Right lobe of liver (tissue), 6 donors: ENCODE data around the gene GPC6. TPM values are rescaled to one million over a fixed set of nuclear protein-coding genes. Genes with fewer than 3 reads are reported as not detected.

Experiments used
- ATAC-seq, 4 donors: fragments of 200-7000 bp; cut with Tn5 transposase; one replicate each; pipeline ENCODE4 v1.9.1; 2020; ENCODE audit warnings: mild to moderate bottlenecking in 4 of 4, moderate library complexity in 4 of 4
- DNase-seq, 3 donors: peaks; one replicate each; pipeline ENCODE4 v3.0.0-alpha.2; 2020
- H3K27ac ChIP-seq, 3 donors: fragments of 200-600 bp; one replicate each; pipeline ENCODE4 v1.8.0; 2022
- H3K27me3 ChIP-seq, 2 donors: fragments of 200-600 bp; one replicate each; pipeline ENCODE4 v1.8.0; 2022
- H3K36me3 ChIP-seq, 4 donors: fragments of 200-600 bp; sonication (generic) in 1 of 4; one replicate each; pipeline versions ENCODE4 v1.5.1 to v1.8.0; 2017 to 2022; ENCODE audit warnings: control low read depth in 1 of 4
- H3K4me1 ChIP-seq, 4 donors: fragments of 200-600 bp; sonication (generic) in 1 of 4; one replicate each; pipeline versions ENCODE4 v1.5.1 to v1.8.0; 2017 to 2022; ENCODE audit warnings: control low read depth in 1 of 4
- H3K4me3 ChIP-seq, 3 donors: fragments of 200-600 bp; one replicate each; pipeline ENCODE4 v1.8.0; 2022
- H3K9me3 ChIP-seq, 4 donors: fragments of 200-600 bp; sonication (generic) in 1 of 4; one replicate each; pipeline versions ENCODE4 v1.5.1 to v1.8.0; 2017 to 2022; ENCODE audit warnings: control low read depth in 1 of 4
- POLR2A ChIP-seq: fragments of 450-650 bp; IDR thresholded peaks from one replicate; pipeline ENCODE4 v1.6.1; 2017; ENCODE audit warnings: antibody characterized with exemption, mild to moderate bottlenecking
- WGBS: methylation state at CpG from one replicate; pipeline ENCODE4 v1.1.6; 2018; ENCODE audit warnings: low coverage, low lambda C conversion rate; ENCODE audit not compliant: insufficient coverage; ENCODE audit errors: missing lambda C conversion rate; 5-methylcytosine and 5-hydroxymethylcytosine counted together
- intact Hi-C, 2 donors: fragments of 100-400 bp; cut with DNase I; formaldehyde crosslinking; loops; one replicate each; pipeline versions ENCODE4 v1.11.2 to v1.14.1; 2022
- total RNA-seq, 6 experiments: library from RNA; depleted of rRNA in 2 of 6; stranded (reverse); fragments of >200 nt in 2 of 6; fragmentation: NEBNext Ultra II Directional in 3 of 6; extraction: Animal tissue kit (Norgen Biotek cat#: 25700) in 3 of 6; gene quantifications; one replicate each; pipeline versions ENCODE4 v1.1.0 to v1.2.4, GENCODE V29; 2016 to 2023
- TF ChIP-seq, protein P1 (sequence below), 4 donors: fragments of 200-600 bp in 3 of 4; fragments of 450-650 bp in 1 of 4; IDR thresholded peaks; one replicate each; pipeline versions ENCODE4 v1.5.1 to v1.8.0; 2016 to 2022; ENCODE audit warnings: antibody characterized with exemption in 4 of 4, mild to moderate bottlenecking in 2 of 4
- donor health status: DM: no; HTN: yes; CAD: no.
- donor health status: DM: no; HTN: no; CAD: no.
- donor health status: DM: no; HTN: no; CAD: no.
- donor health status: DM: no; HTN: yes; CAD: no.
- donor health status: DM: no; HTN: yes; CAD: no.

The GPC6 gene
- total RNA-seq, 6 experiments from 2014 or later: 18.6 to 30.1 (median 20.2) TPM

DNA sequence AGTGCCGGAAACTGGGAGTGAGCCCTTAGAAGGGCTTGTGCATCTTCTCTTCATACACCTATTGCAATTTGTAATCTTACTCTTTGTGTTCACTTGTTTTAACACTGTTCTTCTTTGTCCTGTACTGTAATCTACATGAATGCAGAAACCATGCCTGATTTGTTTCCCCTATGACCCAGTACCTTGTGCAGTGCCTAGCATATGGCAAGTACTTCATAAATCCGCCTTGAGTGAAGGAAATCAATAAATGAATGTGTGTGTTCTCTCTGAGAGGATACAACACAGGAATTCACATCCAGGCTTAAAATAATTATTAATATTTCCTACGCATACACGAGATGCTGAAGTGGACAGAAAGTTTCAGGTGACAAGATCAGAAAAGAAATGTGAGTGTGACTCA is 172.6 kb downstream of the GPC6 start:
- H3K9me3 ChIP-seq: no peaks in the 10 kb centered on the region
- H3K27me3 ChIP-seq: no peaks in the 10 kb centered on the region
- ATAC-seq (no peak), DNase-seq (no peak)
- H3K4me1 ChIP-seq: no peaks in the 10 kb centered on the region
- H3K27ac ChIP-seq: no peak overlapping the region
- WGBS: 90% methylated on average over 4 of the region's 4 CpGs
- H3K4me3 ChIP-seq: no peak overlapping the region
- no peaks in the 10 kb centered on the region for H3K36me3 ChIP-seq
- TF ChIP-seq, protein P1, sequence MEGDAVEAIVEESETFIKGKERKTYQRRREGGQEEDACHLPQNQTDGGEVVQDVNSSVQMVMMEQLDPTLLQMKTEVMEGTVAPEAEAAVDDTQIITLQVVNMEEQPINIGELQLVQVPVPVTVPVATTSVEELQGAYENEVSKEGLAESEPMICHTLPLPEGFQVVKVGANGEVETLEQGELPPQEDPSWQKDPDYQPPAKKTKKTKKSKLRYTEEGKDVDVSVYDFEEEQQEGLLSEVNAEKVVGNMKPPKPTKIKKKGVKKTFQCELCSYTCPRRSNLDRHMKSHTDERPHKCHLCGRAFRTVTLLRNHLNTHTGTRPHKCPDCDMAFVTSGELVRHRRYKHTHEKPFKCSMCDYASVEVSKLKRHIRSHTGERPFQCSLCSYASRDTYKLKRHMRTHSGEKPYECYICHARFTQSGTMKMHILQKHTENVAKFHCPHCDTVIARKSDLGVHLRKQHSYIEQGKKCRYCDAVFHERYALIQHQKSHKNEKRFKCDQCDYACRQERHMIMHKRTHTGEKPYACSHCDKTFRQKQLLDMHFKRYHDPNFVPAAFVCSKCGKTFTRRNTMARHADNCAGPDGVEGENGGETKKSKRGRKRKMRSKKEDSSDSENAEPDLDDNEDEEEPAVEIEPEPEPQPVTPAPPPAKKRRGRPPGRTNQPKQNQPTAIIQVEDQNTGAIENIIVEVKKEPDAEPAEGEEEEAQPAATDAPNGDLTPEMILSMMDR (IDR thresholded peaks at IDR 0.05): no peak
- no peak for TF ChIP-seq POLR2A
- intact Hi-C loops: no loop called here

- intact Hi-C loops: no loop called here
- TF ChIP-seq, protein P1 (IDR thresholded peaks at IDR 0.05): no peak
- no peak for TF ChIP-seq POLR2A
Measured at GRCh38 chr13:93406136-93406535, 179.5 kb downstream of the GPC6 start.

GRCh38 chr13:93407551-93407950 is 180.9 kb downstream of the GPC6 start:
- H3K27me3 ChIP-seq: no peaks in the 10 kb centered on the region
- peaks cover 0 to 5% (median 0%) of the 10 kb centered on the region in 4 donors for H3K4me1 ChIP-seq
- no peak overlapping the region for H3K27ac ChIP-seq
- TF ChIP-seq, protein P1 (IDR thresholded peaks at IDR 0.05): no peak
- no peak for TF ChIP-seq POLR2A
- H3K9me3 ChIP-seq: no peaks in the 10 kb centered on the region
- H3K36me3 ChIP-seq: no peaks in the 10 kb centered on the region
- ATAC-seq (no peak), DNase-seq (no peak)
- intact Hi-C loops: no loop called here
- H3K4me3 ChIP-seq: no peak overlapping the region

More at GRCh38 chr13:93406136-93406535, 179.5 kb downstream of the GPC6 start:
- Histone ChIP-seq H3K27me3 (no peaks in the 10 kb centered on the region), H3K36me3 (no peaks in the 10 kb centered on the region), H3K27ac (no peak overlapping the region), H3K9me3 (no peaks in the 10 kb centered on the region), H3K4me3 (no peak overlapping the region), H3K4me1 (no peaks in the 10 kb centered on the region)
- DNase-seq (no peak), ATAC-seq (no peak)
- 87% methylated on average over 2 of the region's 2 CpGs for WGBS

GRCh38 chr13:93409001-93409400 is 182.4 kb downstream of the GPC6 start:
- H3K36me3 ChIP-seq: no peaks in the 10 kb centered on the region
- ATAC-seq: no peak
- no peak overlapping the region for H3K27ac ChIP-seq
- H3K9me3 ChIP-seq: no peaks in the 10 kb centered on the region
- H3K27me3 ChIP-seq: no peaks in the 10 kb centered on the region
- intact Hi-C loops: no loop called here
- no peak for DNase-seq
- H3K4me3 ChIP-seq: no peak overlapping the region
- peaks cover 0 to 5% (median 0%) of the 10 kb centered on the region in 4 donors for H3K4me1 ChIP-seq
- WGBS: 91% methylated on average over 3 of the region's 3 CpGs
- no peak for TF ChIP-seq POLR2A
- TF ChIP-seq, protein P1 (IDR thresholded peaks at IDR 0.05): no peak

DNA sequence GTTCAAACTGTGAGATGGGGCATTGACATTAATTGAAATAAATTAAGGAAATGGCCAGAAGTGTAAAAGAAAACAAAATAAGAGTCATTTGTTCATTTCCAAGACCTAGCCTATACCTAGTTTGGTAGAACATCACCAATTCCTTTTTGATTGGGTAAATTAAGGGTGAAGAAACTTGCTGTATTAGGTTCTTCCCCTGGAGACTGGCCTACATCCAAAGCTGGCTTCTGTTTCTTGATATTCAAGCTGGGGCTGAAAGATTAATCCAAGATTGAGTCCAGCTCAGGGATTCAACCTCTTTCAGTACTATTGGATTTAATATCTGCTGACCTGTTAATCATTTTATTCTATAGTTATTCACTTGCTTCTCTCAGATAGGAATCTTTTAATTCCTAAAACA is 183.2 kb downstream of the GPC6 start:
- ATAC-seq: no peak
- Histone ChIP-seq H3K36me3 (no peaks in the 10 kb centered on the region), H3K27ac (no peak overlapping the region), H3K9me3 (no peaks in the 10 kb centered on the region), H3K4me1 (peaks cover 0 to 5% (median 0%) of the 10 kb centered on the region in 4 donors), H3K4me3 (no peak overlapping the region), H3K27me3 (no peaks in the 10 kb centered on the region)
- no peak for TF ChIP-seq POLR2A
- TF ChIP-seq, protein P1 (IDR thresholded peaks at IDR 0.05): no peak
- DNase-seq: no peak
- intact Hi-C loops: no loop called here
